Activated T-cell treated with anti-CD3 and anti-CD28 coated beads for 4 hours (primary cell): Measurements from ENCODE around the gene DCD.
"Not testable (repeated sequence)": the region's sequence is repeated elsewhere in the genome, so short reads cannot be mapped to it uniquely, and the experiment has no call there.

Experiments used
- DNase-seq: peaks from one replicate; pipeline ENCODE4 v3.0.0-alpha.2; 2020

The DCD gene, protein sequence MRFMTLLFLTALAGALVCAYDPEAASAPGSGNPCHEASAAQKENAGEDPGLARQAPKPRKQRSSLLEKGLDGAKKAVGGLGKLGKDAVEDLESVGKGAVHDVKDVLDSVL

GRCh38 chr12:54648265-54648664 lies at the start of gene DCD:
DCD (minus strand) TSS chr12:54648365; CDS start chr12:54648303, 62 bp downstream.
- DNase-seq, result no peak

GRCh38 chr12:54697851-54698250 lies 49.7 kb upstream of the DCD start:
- DNase-seq, result no peak

DNA sequence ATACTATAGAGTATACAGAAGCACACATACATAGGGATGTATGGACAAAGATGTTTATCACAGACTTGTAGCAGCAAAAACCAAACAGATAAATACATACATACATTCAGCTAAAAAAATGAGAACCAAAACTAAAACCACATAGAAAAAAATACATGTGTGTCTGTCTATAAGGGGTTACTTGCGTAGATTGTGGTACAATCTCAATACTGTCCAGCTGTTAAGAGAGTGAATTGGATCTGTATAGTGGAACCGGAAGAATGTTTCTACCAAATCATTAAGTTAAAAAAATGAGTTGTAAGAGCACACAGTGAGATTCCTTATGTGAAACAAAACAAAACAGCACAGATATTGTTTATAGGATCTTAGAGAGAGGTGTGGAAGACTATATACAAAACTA lies 44.2 kb upstream of the DCD start:
- no peak for DNase-seq

GRCh38 chr12:54689984-54690383 lies 41.8 kb upstream of the DCD start:
- DNase-seq, result no peak

- DNase-seq, result no peak
Measured at GRCh38 chr12:54689034-54689372, 40.8 kb upstream of the DCD start.

DNA sequence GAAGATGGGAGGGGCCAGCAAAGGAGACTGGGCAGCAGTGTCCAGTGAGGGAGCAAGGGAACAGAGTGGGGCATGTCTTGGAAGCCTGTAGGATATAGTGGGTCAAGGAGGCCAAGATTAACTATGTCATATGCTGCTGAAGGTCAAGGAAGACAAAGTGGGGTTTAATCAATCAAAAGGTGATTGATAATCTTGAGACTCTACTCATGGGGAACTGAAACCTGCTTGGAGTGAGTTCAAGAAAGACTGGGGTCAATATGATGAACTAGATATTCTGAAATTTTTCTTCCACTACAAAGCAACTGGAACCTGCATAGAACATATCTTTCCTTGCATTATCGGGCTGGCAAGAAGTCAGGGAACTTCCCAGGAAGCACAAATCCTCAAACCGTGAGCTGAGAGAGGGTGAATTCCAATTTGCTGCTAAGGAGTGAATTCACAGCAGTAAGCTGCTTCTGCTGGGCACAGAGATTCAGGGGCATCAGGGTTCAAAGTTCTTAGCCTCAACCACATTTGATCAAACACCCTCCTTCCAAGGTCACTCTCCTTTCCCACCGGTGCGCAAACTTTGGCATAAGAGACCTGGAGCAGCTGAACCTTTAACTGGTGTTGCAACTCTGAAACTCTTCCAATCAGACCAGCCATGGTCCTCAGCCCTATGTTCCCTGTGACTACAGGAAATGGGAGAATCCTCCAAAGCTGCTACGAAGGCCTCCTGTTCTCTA lies 40.3 kb upstream of the DCD start:
- no peak for DNase-seq

GRCh38 chr12:54684636-54685630 lies 36.8 kb upstream of the DCD start:
- no peak for DNase-seq

- no peak for DNase-seq
Measured at GRCh38 chr12:54683398-54683797, 35.2 kb upstream of the DCD start.

DNA sequence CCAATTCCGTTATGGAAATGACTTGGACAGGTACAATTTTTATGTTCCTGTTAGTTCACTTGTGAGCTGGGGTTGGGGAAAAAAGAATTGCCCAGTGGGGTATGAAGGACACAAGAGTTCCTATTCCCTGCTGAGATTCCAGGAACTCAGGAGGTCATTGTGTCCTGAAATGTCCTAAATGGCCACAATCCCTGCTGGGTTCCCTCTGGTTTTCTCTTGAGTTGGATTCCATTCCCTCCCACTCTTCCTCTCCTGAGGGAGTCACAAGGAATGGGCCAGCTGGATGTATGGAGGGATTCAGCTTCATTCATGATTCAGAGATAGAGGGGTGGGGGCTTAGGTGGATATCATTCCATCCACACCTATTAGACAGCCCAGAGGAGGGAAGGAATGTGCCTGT lies 34.5 kb upstream of the DCD start:
- no peak for DNase-seq

DNA sequence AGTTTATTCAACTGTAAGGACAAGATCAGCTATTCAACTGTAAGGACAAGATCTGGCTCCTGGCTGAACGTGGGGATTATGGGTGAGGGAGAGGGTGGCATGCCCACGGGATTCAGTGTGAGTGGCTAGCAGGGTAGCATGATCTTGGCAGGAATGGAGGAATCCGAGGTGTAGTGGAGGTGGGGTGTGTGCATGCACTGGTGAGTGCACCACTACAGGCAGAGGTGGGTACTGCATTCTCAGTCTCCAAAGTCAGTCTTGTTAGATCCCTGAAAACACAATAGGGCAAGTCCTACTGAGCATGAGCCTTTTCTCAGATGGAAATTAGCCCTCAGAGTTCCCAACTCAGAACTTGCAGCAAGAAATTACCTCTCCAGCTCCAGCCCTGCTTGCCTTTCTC lies 32.2 kb upstream of the DCD start:
- DNase-seq, result peak; percentile 11

DNA sequence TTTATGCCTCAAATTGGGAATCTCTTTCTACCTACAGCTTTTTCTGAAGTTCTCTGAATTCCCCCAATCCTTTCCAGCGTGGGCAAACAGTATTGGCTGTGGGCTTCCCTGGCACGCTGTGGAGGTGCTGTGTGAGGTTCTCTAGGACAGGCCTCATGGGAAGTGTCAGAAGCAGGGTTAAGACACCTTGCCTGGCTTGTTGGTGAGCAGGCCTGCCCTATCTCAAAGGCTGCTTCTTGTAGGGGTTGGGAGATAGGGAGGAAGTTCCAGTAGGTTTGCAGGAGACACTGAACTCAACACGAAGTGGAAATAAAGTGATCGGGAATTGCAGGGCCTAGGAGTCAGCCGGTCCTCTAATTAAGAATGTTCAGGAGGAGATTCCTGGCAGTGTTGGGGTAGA lies 30.0 kb upstream of the DCD start:
- no peak for DNase-seq

- no peak for DNase-seq
Measured at GRCh38 chr12:54667945-54668344, 19.8 kb upstream of the DCD start.

DNA sequence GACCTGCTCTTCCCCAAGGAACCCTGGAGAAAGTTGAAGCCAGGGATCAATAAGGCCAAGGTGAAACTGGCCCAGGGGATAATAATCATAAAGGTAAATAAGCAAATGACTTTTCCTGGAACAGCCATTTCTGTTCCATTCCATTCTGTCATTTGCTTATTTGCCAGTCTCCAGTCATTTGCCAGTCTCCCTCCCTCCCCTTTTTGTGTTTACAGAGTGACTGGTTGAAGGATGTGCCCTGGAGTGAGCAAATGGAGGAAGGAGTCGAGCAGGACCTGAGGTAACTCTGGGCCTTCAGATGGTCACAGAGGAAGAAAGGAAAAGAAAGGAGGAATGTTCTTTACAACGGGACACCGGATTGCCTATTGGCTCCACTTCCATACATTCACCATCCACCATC lies 17.8 kb upstream of the DCD start:
- no peak for DNase-seq

DNA sequence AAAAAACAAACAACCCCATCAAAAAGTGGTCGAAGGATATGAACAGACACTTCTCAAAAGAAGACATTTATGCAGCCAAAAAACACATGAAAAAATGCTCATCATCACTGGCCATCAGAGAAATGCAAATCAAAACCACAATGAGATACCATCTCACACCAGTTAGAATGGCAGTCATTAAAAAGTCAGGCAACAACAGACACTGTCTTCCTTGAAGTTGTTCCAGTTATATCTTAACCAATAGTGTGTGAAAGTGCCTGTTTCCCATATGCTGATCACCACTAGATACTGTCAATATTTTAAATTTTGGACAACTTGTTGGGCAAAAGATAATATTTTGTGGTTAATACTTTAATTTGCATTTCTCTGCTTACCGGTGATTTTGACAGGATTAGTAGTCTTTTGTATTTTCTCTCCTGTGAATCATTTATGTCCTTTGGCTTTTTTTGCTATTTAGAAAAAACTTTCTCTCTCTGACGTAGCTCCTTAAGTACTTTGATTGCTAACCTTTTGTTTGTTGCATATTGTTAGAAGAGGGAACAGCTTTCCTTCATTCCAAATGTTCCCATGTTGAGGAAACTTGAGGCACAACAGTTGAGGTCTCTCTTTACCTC lies 17.0 kb upstream of the DCD start:
- not testable (repeated sequence) for DNase-seq

DNA sequence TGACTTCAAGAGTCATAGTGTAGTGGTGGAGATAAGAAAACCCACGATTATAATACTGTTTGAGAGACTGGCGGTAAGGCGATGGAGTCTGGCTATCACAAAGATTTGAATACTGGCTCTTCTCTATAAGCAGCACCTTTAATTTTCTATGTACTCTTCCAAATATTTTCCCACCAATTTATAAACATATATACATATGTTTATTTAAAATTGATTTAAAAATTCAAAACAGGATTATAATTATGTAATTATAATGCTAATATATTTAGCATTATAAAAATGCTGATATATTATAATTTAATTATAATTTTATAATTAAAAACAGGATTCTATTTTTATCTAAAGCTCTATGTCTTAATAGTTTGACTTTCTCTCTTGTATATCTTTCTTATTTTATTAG lies 15.4 kb upstream of the DCD start:
- DNase-seq, result no peak

DNA sequence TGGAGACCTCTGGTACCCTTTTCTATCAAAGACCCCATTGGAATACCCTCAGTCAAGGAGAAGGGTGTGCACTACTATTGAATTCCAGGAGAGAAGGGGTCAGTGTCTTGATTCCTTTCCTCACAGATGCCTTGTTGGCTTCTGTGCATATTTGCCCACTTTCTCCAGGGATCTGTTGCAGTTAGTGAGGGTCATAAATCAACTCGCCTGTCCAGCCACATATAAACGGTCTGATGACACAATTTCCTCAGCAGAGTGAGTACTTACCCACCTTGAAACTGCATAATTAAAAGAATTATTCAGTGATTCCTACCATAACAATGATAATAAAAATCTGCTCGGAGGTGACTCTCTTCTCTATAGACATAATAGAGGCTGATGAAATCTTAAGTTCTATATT lies 13.9 kb upstream of the DCD start:
- DNase-seq, result no peak

DNA sequence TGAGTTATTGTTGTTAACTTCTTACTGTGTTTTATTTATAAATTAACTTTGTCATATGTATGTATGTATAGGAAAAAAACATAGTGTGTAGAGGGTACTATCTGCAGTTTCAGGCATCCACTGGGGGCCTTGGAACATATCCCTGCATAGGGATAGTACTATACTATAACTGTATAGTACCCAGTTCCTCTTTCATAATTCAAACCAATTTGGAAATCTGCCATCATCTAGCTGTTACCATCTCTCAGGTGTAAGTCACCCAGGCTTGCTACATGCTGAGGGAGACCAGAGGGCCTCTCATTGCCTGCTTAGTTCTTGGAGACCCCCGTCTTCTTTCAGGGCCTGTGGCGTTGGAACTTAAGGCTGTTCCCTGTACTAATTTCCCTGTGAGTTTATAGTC lies 12.9 kb upstream of the DCD start:
- DNase-seq, result no peak

- no peak for DNase-seq
Measured at GRCh38 chr12:54660320-54660962, 12.3 kb upstream of the DCD start.

- DNase-seq, result peak; percentile 15
Measured at GRCh38 chr12:54658306-54659264, 10.4 kb upstream of the DCD start.

DNA sequence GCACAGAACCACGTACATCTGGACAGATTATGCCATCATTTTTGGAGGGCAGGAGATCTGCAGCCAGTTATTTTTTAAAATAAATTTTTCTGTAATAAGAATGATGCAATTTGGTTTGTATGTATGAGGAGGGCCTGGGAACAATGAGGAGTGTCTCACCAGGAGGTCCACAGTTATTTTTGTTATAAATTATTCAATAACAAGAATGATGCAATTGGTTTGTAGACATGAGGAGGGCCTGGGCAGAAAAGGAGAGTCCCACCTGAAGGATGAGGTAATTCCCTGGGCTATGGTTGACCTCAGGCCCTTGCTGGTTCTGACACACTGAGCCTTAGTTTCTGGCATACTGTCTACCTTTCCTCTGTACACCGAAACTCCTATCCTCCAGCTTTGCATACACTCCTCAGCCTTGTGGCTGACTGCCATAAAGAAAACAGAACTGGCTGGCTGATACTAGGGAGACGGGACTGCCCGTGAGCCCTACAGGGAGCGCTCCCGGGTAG lies 9.0 kb upstream of the DCD start:
- no peak for DNase-seq

GRCh38 chr12:54654926-54655325 lies 6.8 kb upstream of the DCD start:
- no peak for DNase-seq

GRCh38 chr12:54653025-54653424 lies 4.9 kb upstream of the DCD start:
- no peak for DNase-seq
